ENCODE data around the gene FOXF2.

GRCh38 chr6:1381481-1382330, 7.7 kb upstream of the FOXF2 start:
- TF ChIP-seq EZH2phosphoT487 (IDR thresholded peaks at IDR 0.05; ENCODE audit: borderline replicate concordance) = no peak
- TF ChIP-seq CTCF (conservative IDR thresholded peaks at IDR 0.05; ENCODE audit: low read length) = no peak
